ENCODE data around the gene SLC25A21.

GRCh38 chr14:37201724-37202123, 29.3 kb upstream of the SLC25A21 start:
- TF ChIP-seq POLR2A (IDR thresholded peaks at IDR 0.05; ENCODE audit: low read length) (no peak), CTCF (IDR thresholded peaks at IDR 0.05) (no peak), CEBPB (IDR thresholded peaks at IDR 0.05) (no peak)
